GM12878 (cell line): ENCODE data around the gene RAB34. TPM values are rescaled to one million over a fixed set of nuclear protein-coding genes. Genes with fewer than 3 reads are reported as not detected.
A peak's percentile ranks its signal among the peaks of the same experiment; 100 is the strongest.

Experiments used
- ATAC-seq: fragments of 200-7000 bp; cut with Tn5 transposase; 3 replicates; pipeline ENCODE4 v1.9.1; 2020; ENCODE audit warnings: mild to moderate bottlenecking, moderate library complexity
- BruUV-seq: library from RNA; stranded (reverse); fragments of 400-500 nt; replicated peaks from 2 replicates; lab custom pipeline; 2021; lab: Mats Ljungman, UMichigan
- CTCF ChIA-PET: fragments of 300-600 bp; sonication (Branson Sonifier 250); formaldehyde crosslinking; extraction: SDS; loops from one replicate; lab custom pipeline; 2021; ENCODE audit warnings: inconsistent platforms; lab: Yijun Ruan, JAX
- POLR2A ChIA-PET: fragments of 350-600 bp; formaldehyde crosslinking; extraction: SDS; loops from one replicate; lab custom pipeline; 2021; ENCODE audit warnings: inconsistent platforms; lab: Charles Lee
- RAD21 ChIA-PET: fragments of 300-600 bp; sonication (Branson Sonifier 250); formaldehyde crosslinking; loops from one replicate; lab custom pipeline; 2023; ENCODE audit warnings: antibody characterized with exemption; ENCODE audit not compliant: unreplicated experiment; lab: Charles Lee
- SMC1A ChIA-PET: fragments of 300-600 bp; sonication (Branson Sonifier 250); formaldehyde crosslinking; loops from one replicate; lab custom pipeline; 2023; ENCODE audit not compliant: unreplicated experiment, uncharacterized antibody; lab: Charles Lee
- DNase-seq: peaks from one replicate; pipeline ENCODE4 v3.0.0-alpha.2; 2011; ENCODE audit warnings: low read depth, low spot score
- FAIRE-seq: peaks from 3 replicates; lab custom pipeline; 2011; peaks lifted over from hg19 to GRCh38; lab: Jason Lieb, UNC
- H2AFZ ChIP-seq: 2 replicates; pipeline ENCODE4 v1.6.0; 2011; ENCODE audit warnings: low read depth, low read length, control low read depth; ENCODE audit not compliant: control insufficient read depth
- H3K27ac ChIP-seq: 2 replicates; pipeline ENCODE4 v1.5.1; 2011; ENCODE audit warnings: control low read depth; ENCODE audit not compliant: control insufficient read depth, insufficient read depth
- H3K27me3 ChIP-seq, 2 experiments: replicated peaks in 1 of 2; 2 replicates each; pipeline versions ENCODE4 v1.6.0 to v1.6.1; 2011; ENCODE audit warnings: low read length in 1 of 2; ENCODE audit not compliant: control insufficient read depth in 2 of 2, insufficient read depth in 2 of 2
- H3K36me3 ChIP-seq, 2 experiments: 2 replicates each; pipeline ENCODE4 v1.5.1; 2011; ENCODE audit warnings: low read length in 1 of 2; ENCODE audit not compliant: control insufficient read depth in 2 of 2, insufficient read depth in 2 of 2
- H3K4me1 ChIP-seq: 2 replicates; pipeline ENCODE4 v1.6.1; 2011; ENCODE audit warnings: mild to moderate bottlenecking, low read length, moderate library complexity, mixed read lengths; ENCODE audit not compliant: control insufficient read depth, insufficient read depth
- H3K4me2 ChIP-seq: 2 replicates; pipeline ENCODE4 v1.6.0; 2011; ENCODE audit warnings: control low read depth; ENCODE audit not compliant: control insufficient read depth, insufficient read depth
- H3K4me3 ChIP-seq: fragments of 200-600 bp; sonication (generic); 2 replicates; pipeline ENCODE4 v1.5.1; 2016
- H3K79me2 ChIP-seq: 2 replicates; pipeline ENCODE4 v1.6.0; 2011; ENCODE audit warnings: low read length; ENCODE audit not compliant: control insufficient read depth, insufficient read depth
- H3K9ac ChIP-seq: 2 replicates; pipeline ENCODE4 v1.8.0; 2011; ENCODE audit warnings: low read length, control low read depth, mixed read lengths; ENCODE audit not compliant: control insufficient read depth, insufficient read depth
- H3K9me3 ChIP-seq: replicated peaks from 3 replicates; pipeline ENCODE4 v1.5.1; 2011; ENCODE audit warnings: mild to moderate bottlenecking, low read length; ENCODE audit not compliant: control insufficient read depth, insufficient read depth
- H4K20me1 ChIP-seq: 2 replicates; pipeline ENCODE4 v1.6.0; 2011; ENCODE audit not compliant: control insufficient read depth, insufficient read depth
- CBX5 ChIP-seq: sonication (generic); IDR thresholded peaks from 2 replicates; pipeline ENCODE4 v1.6.1; 2016; ENCODE audit warnings: low read depth, moderate library complexity, mild to moderate bottlenecking, inconsistent platforms
- CHD2 ChIP-seq: IDR thresholded peaks from 2 replicates; pipeline ENCODE4 v1.6.1; 2011; ENCODE audit warnings: low read depth, low read length, improper control_type of control experiment, borderline replicate concordance
- JUND ChIP-seq: IDR thresholded peaks from 2 replicates; pipeline ENCODE4 v1.6.1; 2012; ENCODE audit warnings: low read depth, mild to moderate bottlenecking, low read length, improper control_type of control experiment, moderate library complexity
- KAT2A ChIP-seq: conservative IDR thresholded peaks from 2 replicates; pipeline ENCODE4 v1.6.1; 2011; ENCODE audit warnings: low read depth, low read length; ENCODE audit not compliant: control insufficient read depth
- MEF2B ChIP-seq: fragments of 450-650 bp; IDR thresholded peaks from 2 replicates; pipeline ENCODE4 v1.6.1; 2018; ENCODE audit warnings: mild to moderate bottlenecking, moderate library complexity; ENCODE audit not compliant: partially characterized antibody, poor library complexity, severe bottlenecking
- NBN ChIP-seq: fragments of 450-650 bp; IDR thresholded peaks from 2 replicates; pipeline ENCODE4 v1.6.1; 2016
- NRF1 ChIP-seq: conservative IDR thresholded peaks from 2 replicates; pipeline ENCODE4 v1.6.1; 2011; ENCODE audit warnings: mild to moderate bottlenecking, low read depth, low read length, improper control_type of control experiment
- PAX5 ChIP-seq: IDR thresholded peaks from 2 replicates; pipeline ENCODE4 v1.6.1; 2011; ENCODE audit warnings: low read depth, low read length, borderline replicate concordance
- POLR2A ChIP-seq: IDR thresholded peaks from 2 replicates; pipeline ENCODE4 v1.6.1; 2011; ENCODE audit warnings: low read depth, mild to moderate bottlenecking, low read length
- POU2F2 ChIP-seq: IDR thresholded peaks from 3 replicates; pipeline ENCODE4 v1.6.1; 2011; ENCODE audit warnings: low read depth, mild to moderate bottlenecking, low read length, borderline replicate concordance
- RAD21 ChIP-seq: IDR thresholded peaks from 2 replicates; pipeline ENCODE4 v1.6.1; 2011; ENCODE audit warnings: mild to moderate bottlenecking, low read depth, low read length, moderate library complexity; ENCODE audit not compliant: insufficient read depth
- RFX5 ChIP-seq: IDR thresholded peaks from 2 replicates; pipeline ENCODE4 v1.6.1; 2011; ENCODE audit warnings: low read depth, low read length, improper control_type of control experiment
- SRF ChIP-seq, 2 experiments: IDR thresholded peaks; 2 replicates each; pipeline ENCODE4 v1.6.1; 2011; ENCODE audit warnings: low read depth in 2 of 2, low read length in 2 of 2, mild to moderate bottlenecking in 1 of 2, moderate library complexity in 1 of 2
- TCF12 ChIP-seq: IDR thresholded peaks from 2 replicates; pipeline ENCODE4 v1.6.1; 2011; ENCODE audit warnings: low read depth, mild to moderate bottlenecking, low read length
- ZBED1 ChIP-seq: IDR thresholded peaks from 2 replicates; pipeline ENCODE4 v1.6.1; 2016; ENCODE audit warnings: borderline replicate concordance
- WGBS: methylation state at CpG from one replicate; pipeline ENCODE4 v1.1.6; 2016; ENCODE audit warnings: low lambda C conversion rate; ENCODE audit not compliant: insufficient replicate concordance, insufficient coverage; ENCODE audit errors: missing lambda C conversion rate; 5-methylcytosine and 5-hydroxymethylcytosine counted together
- in situ Hi-C: fragments of 300-500 bp; cut with MboI; formaldehyde crosslinking; loops from 9 replicates; pipeline ENCODE4 v1.14.3; 2018; ENCODE audit warnings: mixed read lengths
- intact Hi-C: fragments of 100-400 bp; cut with micrococcal nuclease; formaldehyde crosslinking; loops from one replicate; pipeline ENCODE4 v1.14.2; 2022; ENCODE audit not compliant: unreplicated experiment
- polyA plus RNA-seq, 11 experiments: library from polyadenylated mRNA; depleted of rRNA in 4 of 11; unstranded in 6 of 11; stranded (reverse) in 5 of 11; fragments of >200 nt; fragmentation: Nextera tagmentation in 4 of 11; fragmentation: Illumina TruSeq in 1 of 11; extraction: Ambion mirVana in 4 of 11; extraction: Trizol in 1 of 11; gene quantifications; 1 replicate in 1 of 11; 2 replicates in 10 of 11; pipeline versions ENCODE4 v1.2.1 to v1.2.3, GENCODE V29; 2011 to 2016; ENCODE audit warnings: inconsistent platforms in 2 of 11, missing spikeins in 2 of 11, low read depth in 1 of 11
- total RNA-seq, 4 experiments: library from RNA; depleted of rRNA in 3 of 4; stranded (reverse); fragments of >200 nt in 3 of 4; fragmentation: Illumina TruSeq in 1 of 4; extraction: Trizol in 1 of 4; gene quantifications; 2 replicates each; pipeline versions ENCODE4 v1.2.1 to v1.2.3, GENCODE V29; 2013 to 2021
- TF ChIP-seq, protein P1 (sequence below): fragments of 450-650 bp; IDR thresholded peaks from 2 replicates; pipeline ENCODE4 v1.6.1; 2016; ENCODE audit warnings: mild to moderate bottlenecking
- TF ChIP-seq, protein P2 (sequence below), 3 experiments: IDR thresholded peaks in 2 of 3; conservative IDR thresholded peaks in 1 of 3; 2 replicates each; pipeline ENCODE4 v1.5.1; 2011; ENCODE audit warnings: low read depth in 3 of 3, low read length in 3 of 3, mild to moderate bottlenecking in 3 of 3, control low read depth in 2 of 3, moderate library complexity in 2 of 3, inconsistent platforms in 1 of 3, mixed read lengths in 1 of 3; ENCODE audit not compliant: control insufficient read depth in 2 of 3, insufficient read depth in 1 of 3; ENCODE audit errors: extremely low read depth in 1 of 3
- TF ChIP-seq, protein P3 (sequence below): fragments of 450-650 bp; IDR thresholded peaks from 2 replicates; pipeline ENCODE4 v1.6.1; 2017; ENCODE audit warnings: low read depth, mild to moderate bottlenecking, moderate library complexity

The RAB34 gene
- total and polyA plus RNA-seq, 10 of the 15 experiments (the other 5 are each of a cell fraction or from before 2014, with no cell fraction given) = 0.37 to 46.4 (median 32.8) TPM

DNA sequence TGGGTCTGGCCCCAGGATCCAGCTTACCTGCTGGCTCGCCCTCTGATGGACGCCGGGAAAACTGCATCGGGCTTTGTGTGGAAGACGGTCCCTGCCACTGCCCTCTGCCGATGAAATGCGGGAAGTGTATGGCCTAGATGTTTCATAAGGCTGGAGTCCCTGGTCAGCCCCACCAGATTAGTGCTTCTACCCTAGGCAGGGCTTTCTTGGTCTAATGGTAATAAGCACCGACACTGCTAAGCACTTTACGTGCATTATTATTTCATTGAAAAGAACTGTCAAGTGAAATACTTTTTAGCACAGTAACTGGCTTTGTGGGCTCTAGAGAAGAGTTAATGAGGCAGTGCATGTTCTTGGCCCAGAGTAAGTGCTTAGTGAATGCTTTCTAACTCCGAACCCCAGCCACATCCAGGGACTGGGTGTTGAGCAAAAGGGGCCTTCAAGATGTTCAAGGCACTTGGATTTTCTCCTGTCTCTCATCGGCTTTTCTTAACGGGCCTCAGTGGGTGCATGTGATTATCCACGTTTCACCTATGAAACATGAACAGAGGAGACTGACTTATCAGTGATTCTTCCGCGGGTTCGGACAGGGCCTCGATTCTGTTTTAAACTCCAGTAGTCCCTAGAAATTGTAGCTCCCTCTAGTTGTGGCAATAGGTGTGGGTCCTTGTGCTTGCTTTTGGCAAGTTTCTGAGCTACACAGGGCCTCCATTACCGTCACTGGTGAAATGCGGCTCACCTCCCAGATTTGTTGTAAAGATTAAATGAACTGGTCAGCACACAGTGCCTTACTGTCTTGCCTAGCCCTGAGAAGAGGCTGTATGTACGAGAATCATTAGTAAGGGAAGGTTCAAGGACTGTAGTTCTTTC lies 32.7 kb upstream of the RAB34 start:
- intact Hi-C loops (loop anchor here (1.0 kb wide), 1 partner anchor 23 kb away; no protein-coding TSS in a partner anchor), in situ Hi-C loops (no loop called here)
- Histone ChIP-seq H3K9ac (no peak overlapping the region), H3K4me2 (no peak overlapping the region; the same call in 1 of the 2 replicates), H2AFZ (no peak overlapping the region), H3K36me3 (peaks cover 30 to 32% of the 10 kb centered on the region in 2 experiments), H3K27me3 (no peaks in the 10 kb centered on the region), H3K9me3 (no peaks in the 10 kb centered on the region), H3K4me1 (peaks cover 30% of the 10 kb centered on the region), H4K20me1 (peaks cover 19% of the 10 kb centered on the region), H3K4me3 (0 out of 2 replicates have a peak overlapping the region, but pooled peaks have one; percentile 17), H3K27ac (no peak overlapping the region), H3K79me2 (peaks cover 53% of the 10 kb centered on the region)
- ChIA-PET RAD21 (interaction anchor here (0.6 to 17.4 kb wide), 11 partner anchors 11 to 203 kb away, joined by 3 to 375 read pairs (median 6); partner anchors contain the start of genes FLOT2, NEK8, PROCA1 and RPL23A), SMC1A (interaction anchor here (0.8 to 17.8 kb wide), 9 partner anchors 9 to 195 kb away, joined by 3 to 326 read pairs (median 4); partner anchors contain the start of genes NEK8 and TLCD1), POLR2A (interaction anchor here (0.6 to 15.2 kb wide), 8 partner anchors 9 to 199 kb away, joined by 3 to 485 read pairs (median 4); partner anchors contain the start of genes NEK8, RPL23A and TLCD1), CTCF (interaction anchor here (0.5 to 10.0 kb wide), 39 partner anchors 9 to 1354 kb away, joined by 3 to 394 read pairs (median 4); partner anchors contain the start of genes BLTP2, FAM222B, NEK8 and PROCA1)
- WGBS = 36% methylated on average over 20 of the region's 20 CpGs
- ATAC-seq = peak; percentile 78
- BruUV-seq = TSS peak; percentile 60
- peak; percentile 69 for DNase-seq
- FAIRE-seq = peak; percentile 87
- TF ChIP-seq ZBED1 (0 out of 2 replicates have a peak, but pooled peaks have one; percentile 25), CBX5 (0 out of 2 replicates have a peak, but pooled peaks have one; percentile 39), JUND (no peak), CHD2 (0 out of 2 replicates have a peak, but pooled peaks have one; percentile 33), MEF2B (no peak), RAD21 (peak; percentile 76), POU2F2 (peak; percentile 69; the same call in 1 of the 3 replicates), POLR2A (peak; percentile 78), KAT2A (no peak), SRF (IDR thresholded peaks at IDR 0.05; ENCODE audit: low read depth in 2 of 2, low read length in 2 of 2) (no peak), NBN (peak; percentile 73; the same call in 1 of the 2 replicates), TCF12 (peak; percentile 46; the same call in 1 of the 2 replicates), PAX5 (no peak), NRF1 (no peak), RFX5 (no peak)
- TF ChIP-seq, protein P1, sequence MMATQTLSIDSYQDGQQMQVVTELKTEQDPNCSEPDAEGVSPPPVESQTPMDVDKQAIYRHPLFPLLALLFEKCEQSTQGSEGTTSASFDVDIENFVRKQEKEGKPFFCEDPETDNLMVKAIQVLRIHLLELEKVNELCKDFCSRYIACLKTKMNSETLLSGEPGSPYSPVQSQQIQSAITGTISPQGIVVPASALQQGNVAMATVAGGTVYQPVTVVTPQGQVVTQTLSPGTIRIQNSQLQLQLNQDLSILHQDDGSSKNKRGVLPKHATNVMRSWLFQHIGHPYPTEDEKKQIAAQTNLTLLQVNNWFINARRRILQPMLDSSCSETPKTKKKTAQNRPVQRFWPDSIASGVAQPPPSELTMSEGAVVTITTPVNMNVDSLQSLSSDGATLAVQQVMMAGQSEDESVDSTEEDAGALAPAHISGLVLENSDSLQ = peak; percentile 49; the same call in 1 of the 2 replicates
- TF ChIP-seq, protein P2, sequence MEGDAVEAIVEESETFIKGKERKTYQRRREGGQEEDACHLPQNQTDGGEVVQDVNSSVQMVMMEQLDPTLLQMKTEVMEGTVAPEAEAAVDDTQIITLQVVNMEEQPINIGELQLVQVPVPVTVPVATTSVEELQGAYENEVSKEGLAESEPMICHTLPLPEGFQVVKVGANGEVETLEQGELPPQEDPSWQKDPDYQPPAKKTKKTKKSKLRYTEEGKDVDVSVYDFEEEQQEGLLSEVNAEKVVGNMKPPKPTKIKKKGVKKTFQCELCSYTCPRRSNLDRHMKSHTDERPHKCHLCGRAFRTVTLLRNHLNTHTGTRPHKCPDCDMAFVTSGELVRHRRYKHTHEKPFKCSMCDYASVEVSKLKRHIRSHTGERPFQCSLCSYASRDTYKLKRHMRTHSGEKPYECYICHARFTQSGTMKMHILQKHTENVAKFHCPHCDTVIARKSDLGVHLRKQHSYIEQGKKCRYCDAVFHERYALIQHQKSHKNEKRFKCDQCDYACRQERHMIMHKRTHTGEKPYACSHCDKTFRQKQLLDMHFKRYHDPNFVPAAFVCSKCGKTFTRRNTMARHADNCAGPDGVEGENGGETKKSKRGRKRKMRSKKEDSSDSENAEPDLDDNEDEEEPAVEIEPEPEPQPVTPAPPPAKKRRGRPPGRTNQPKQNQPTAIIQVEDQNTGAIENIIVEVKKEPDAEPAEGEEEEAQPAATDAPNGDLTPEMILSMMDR (IDR thresholded peaks at IDR 0.05 in 2 of 3, conservative IDR thresholded peaks at IDR 0.05 in 1 of 3; ENCODE audit: control insufficient read depth in 2 of 3, extremely low read depth in 1 of 3, insufficient read depth in 1 of 3, low read depth in 3 of 3, low read length in 3 of 3) = peak; percentile 100; a peak in 5 of 6 replicates
- TF ChIP-seq, protein P3, sequence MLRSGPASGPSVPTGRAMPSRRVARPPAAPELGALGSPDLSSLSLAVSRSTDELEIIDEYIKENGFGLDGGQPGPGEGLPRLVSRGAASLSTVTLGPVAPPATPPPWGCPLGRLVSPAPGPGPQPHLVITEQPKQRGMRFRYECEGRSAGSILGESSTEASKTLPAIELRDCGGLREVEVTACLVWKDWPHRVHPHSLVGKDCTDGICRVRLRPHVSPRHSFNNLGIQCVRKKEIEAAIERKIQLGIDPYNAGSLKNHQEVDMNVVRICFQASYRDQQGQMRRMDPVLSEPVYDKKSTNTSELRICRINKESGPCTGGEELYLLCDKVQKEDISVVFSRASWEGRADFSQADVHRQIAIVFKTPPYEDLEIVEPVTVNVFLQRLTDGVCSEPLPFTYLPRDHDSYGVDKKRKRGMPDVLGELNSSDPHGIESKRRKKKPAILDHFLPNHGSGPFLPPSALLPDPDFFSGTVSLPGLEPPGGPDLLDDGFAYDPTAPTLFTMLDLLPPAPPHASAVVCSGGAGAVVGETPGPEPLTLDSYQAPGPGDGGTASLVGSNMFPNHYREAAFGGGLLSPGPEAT = 0 out of 2 replicates have a peak, but pooled peaks have one; percentile 17
